HS-5 (cell line): ENCODE results near the gene CFAP53.

Experiments
- DNase-seq: peaks from one replicate; pipeline ENCODE4 v3.0.0-alpha.2; 2012; ENCODE audit warnings: low read depth

Gene CFAP53

DNA sequence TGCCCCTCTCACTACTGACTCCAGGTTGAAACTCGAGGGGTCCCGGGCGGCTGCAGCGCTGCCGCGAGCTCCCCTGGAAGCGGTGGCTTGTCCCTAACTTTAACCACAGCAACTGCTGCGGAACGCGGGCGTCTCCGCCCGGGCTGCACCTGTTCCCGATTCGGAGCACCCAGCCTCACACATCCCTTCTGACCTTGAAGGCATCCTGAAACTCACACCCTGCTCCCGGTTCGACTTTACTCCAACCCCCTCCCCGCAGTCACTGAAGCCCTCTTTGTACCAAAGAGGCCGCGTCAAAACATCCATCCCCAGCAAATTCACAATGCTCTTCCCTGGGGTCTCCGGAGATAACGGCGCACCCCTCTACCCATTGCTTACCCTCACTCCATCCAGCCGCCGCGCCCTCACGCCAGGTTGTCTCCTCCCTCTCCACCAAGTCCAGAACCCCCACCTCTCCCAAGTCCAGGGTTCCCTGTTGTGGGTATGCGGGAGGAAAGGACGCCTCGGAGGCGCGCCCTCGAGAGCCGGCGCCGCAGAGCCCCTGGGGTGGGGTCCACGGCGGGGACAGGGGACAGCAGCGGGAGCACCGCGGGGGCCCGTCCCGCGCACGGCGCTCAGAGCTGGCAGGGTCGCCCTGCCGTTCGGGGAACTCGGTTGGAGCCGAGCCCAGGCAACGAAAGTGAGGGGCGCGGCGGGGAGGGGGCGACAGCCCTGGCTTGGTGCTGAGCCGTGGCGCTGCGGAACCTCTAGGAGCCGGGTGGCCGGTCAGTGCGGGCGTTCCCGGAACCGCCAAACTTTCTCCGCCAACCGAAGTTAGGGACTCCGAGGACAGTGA, 72.3 kb downstream of the CFAP53 start:
- DNase-seq: no peak

DNA sequence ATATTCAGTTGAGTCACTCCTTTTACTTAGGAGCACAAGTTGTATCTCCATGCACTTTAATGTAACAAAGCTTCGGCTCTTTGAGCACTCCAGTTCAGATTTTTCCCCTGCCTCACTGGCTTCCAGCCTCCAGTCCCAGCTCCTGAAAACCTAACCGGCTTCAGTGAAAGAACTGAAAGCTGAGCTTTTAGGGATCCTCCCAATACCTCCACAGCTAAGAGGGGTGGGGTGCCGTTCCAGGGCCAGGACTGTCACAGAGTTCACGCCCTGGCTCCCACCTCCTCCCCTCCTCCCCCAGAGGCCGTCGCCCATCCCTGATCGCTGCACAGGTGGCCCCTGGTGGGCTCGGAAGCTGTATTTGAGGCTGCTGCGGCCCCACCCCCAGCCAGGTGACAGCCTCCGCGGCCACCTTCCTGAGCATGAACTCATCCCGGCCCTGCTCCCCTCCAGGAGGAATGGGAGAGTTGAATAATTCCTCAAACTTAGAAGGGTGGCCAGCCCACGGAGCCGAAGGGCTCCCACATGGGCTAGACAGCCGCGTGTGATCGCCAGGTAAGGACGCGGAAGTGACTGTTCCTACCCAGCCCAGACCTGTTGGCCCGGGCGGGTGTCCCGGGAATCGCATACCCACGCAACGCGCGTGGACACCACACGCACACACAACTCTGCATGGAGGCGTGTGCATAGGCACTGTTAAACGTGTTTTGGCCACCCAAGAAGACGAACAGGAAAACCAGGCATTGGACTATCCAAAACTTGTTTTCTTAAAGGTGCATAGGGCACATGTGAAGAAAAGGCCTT, 73.1 kb downstream of the CFAP53 start:
- no peak for DNase-seq

DNA sequence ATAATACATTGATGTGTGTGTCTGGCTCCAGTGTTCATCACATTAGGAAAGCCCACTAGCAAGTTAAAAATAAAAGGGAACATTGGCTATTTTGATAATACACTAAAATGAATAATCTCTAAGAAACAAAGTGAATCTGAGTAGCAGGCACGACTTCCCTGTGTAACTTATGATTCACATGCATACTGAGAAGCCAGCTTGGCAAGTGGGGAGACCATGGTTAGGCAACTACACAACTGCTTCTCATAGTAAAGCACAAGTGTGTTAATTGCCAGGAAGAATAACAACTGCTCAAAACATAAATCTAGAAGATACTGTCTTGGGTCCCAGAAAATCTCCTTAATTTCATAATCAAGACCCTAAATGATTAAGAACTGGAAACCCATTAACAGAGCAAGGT, 75.4 kb downstream of the CFAP53 start:
- no peak for DNase-seq

DNA sequence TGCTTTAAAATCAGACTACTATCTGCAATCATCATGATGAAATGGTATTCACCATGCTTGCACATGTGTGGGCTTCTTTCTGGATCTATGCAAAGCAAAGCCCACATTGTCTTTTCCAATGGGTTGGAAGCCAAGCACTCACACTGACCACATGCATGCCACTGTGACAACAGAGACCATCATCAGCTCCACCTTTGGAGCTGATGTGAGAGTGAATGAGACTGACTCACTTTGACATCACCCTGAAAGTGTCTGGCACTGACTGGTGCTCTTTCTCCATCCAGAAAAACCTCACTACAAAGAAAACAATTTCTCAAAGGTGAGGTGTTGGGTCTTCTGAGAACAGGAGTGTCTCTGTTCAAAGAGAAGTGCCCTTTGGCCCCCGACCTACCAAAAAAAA, 76.1 kb downstream of the CFAP53 start:
- DNase-seq: no peak

DNA sequence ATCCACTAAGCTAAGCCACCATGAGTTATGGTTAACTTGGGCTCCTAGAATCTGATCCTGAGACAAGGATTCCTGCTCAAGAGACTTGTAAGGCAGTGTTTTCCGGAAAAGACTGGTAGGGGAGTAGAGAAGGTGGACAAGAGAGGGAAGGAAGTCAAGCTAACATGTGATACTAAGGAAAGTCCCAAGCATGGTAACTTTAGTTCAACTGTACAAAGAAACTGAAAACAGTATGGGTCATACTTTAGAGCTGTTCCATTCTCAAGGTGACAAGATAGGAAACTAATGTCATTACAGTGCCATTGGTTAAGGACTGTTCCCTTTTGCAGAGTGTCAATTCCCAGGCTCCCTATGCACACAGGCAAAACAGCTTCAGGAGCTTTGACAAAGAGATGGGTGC, 77.1 kb downstream of the CFAP53 start:
- DNase-seq: no peak

DNA sequence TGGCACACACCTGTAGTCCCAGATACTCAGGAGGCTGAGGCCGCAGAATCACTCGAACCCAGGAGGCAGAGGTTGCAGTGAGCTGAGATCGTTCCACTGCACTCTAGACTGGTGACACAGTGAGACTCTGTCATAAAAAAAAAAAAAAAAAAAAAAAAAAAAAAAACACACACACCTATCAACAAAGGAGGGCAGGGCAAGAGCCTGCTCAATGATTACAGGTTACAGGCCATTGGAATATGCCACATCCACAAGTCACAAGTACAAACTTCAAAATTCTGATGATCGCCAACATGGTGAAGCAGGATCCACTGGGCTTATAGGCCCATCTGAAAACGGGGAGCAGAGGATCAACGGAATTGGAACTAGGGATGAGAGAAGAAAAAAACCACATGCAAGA, 77.6 kb downstream of the CFAP53 start:
- no peak for DNase-seq

DNA sequence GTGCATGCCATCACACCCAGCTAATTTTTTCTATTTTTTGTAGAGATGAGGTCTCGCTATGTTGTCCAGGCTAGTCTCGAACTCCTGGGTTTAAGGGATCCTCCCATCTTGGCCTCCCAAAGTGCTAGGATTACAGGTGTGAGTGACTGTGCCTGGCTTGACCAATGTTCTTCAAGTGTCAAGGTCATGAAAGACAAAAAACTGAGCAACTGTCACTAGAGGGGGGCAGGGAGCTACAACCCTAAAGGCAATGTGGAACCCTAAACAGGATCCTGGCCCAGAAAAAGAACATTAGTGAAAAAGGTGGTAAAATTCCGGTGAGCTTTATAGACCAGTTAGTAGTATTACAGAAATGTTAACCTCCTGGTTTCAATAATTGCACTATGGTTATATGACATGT, 78.6 kb downstream of the CFAP53 start:
- no peak for DNase-seq

DNA sequence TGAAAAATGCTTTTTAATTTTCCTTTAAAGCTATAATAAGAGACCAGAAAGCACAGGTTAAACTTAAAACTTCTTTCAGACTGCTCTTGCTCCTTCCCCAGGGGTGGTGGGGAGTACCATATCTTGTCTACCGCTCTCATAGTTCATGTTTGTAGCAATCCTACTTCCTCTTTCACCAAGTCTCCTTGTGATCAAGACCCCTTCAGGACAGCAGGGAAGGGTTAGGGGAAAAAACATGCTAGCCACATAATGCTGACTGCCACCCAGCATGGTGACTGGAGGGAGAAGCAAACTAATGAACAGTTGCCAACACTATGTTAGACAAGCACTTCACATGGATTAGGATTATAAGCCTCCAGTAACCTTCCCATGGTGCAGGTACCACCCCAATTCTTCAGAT, 79.9 kb downstream of the CFAP53 start:
- no peak for DNase-seq

DNA sequence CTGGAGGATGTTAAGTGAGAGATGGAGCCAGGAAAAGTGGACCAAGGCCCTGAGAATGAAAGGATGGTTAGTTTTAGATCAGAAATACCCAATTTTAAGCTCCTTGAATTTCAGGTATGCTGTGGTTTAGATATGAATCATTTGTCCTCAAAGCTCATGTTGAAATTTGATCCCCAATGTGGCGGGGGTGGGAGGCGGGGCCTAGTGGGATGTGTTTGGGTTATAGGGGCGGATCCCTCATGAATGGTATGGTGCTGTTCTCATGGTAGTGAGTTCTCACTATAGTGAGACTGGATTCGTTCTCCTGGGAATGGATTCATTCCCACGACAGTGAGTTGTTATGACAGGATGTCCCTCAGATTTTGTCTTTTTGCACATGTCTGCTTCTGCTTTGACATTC, 82.7 kb downstream of the CFAP53 start:
- DNase-seq: no peak

DNA sequence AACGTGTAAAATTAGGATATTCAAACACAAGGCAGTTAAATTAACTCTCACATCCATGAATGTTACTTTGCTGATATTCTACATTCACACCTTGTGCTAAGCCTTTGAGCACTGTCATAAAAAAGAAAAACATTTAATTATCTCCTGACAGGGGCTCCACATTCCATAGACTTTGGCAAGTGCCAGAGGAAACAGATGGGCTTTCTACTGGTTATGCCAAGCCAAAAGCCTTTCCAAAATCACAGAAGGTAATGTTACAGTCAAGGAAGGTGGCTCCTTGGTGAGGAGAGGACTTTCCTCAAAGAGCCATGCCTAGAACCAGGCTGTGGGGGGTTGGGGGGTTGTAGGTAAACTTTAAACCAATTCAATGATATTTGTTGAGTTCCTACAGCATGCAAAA, 83.8 kb downstream of the CFAP53 start:
- DNase-seq: no peak

DNA sequence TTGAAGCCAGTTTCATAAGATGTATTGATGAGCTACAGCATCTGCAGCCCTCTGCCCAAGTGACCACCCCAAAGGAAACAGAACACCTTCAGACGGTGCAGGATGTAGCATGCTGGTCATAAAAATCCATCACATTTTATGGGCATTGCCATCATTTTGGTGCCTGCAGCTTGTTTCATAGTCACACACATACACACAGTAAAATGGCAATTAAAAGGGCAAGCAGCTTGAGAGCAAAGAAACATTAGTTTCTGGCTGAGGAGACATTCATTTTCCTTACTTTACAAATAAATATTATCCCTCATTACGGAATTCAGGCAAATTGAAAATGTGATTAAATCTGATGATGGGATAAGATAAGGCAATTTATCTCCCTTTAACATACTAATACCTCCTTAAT, 84.7 kb downstream of the CFAP53 start:
- no peak for DNase-seq

DNA sequence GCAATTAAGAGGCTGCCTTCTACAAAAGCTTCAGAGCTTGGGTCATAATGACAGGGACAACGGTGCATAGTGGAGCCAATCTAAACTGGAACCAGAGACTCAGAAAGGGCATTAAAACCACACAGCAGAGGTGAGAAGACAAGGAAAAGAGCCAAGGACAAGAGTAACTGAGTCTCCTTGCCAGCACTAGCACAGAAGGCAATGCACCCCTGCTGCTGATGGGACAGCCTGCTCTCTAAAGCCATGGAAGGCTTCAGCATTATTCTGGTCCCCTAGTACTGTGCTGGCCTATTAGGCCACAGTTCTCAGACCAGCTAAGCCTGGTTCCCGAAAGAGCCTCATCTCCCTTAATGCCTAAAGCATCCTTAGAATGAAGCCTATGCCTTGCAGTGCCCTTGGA, 86.8 kb downstream of the CFAP53 start:
- DNase-seq: no peak

DNA sequence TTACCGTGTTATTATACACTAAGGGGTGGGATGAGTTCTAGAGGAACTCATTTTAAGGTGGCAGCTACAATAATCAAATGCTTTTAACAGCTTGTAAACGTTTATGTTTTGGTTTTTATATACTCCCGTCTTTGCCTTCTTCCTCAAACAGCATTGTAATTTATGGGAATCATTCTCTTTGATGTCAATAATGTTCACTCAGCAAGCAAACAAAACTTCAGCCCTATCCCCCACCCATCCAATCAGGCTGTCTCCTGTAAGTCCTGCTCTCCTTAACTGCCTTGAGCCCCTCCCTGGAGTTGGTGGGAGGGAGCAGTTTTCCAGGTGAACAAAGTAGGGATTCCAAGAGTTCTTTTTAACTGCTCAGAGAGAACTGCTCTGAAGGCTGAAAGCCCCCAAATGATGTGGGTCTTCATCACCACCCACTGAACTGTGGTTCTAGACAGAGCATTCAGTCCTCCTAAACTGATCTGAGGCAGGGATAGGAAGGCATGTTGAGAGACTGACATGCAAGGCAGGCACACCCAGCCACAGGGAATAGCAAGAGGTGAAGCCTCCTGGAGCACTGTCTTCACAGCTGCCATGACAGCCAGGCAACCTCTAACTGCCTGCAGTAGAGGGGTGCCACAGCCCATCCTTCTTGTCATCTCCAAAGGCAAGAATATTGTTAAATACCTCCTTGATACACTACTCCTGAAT, 88.9 kb downstream of the CFAP53 start:
- DNase-seq: no peak
